ENCODE data around the gene ARMC7. TPM values are rescaled to one million over a fixed set of nuclear protein-coding genes. Genes with fewer than 3 reads are reported as not detected.

Gene ARMC7
- total RNA-seq, 1 donor from 2014 or later: 12.3 TPM

DNA sequence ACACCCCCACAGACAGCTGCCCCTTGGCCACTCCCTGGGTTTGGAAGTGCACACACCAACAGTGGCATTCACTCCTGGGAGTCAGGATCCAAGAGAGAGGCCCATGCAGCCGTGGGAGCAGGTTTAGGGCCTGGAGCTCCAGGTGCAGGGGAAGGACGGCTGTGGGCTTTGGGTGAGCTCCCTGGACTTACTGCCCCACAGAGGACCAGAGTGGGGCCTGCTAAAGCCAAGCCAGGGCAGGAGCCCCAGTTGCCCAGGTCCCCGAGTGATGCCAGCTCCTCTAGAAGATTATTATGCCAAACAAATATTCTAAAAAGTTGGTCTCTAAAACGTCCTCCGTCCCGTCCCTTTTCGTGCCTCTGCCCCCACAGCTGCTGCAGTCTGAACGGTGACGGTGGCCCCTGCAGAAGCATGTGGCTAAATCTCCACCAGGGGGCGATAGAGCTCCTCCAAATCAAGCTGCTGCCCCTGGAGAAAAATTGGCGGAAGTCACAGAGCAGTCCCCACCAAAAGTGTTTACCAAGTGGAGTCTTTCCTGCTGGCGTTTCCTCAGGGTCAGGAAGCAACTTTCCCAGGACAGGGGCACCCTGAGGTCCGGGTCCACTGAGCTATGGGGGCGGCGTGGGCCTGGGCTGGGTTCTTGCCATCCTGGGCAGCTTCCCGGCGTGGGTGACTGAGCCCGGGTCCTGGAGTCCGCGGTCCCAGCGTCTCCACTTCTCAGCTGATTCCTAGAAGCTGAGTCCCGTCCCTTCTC lies 4.2 kb downstream of the ARMC7 start:
- peak; percentile 42 for DNase-seq (ENCODE audit: low read depth)
- TF ChIP-seq, protein P1, sequence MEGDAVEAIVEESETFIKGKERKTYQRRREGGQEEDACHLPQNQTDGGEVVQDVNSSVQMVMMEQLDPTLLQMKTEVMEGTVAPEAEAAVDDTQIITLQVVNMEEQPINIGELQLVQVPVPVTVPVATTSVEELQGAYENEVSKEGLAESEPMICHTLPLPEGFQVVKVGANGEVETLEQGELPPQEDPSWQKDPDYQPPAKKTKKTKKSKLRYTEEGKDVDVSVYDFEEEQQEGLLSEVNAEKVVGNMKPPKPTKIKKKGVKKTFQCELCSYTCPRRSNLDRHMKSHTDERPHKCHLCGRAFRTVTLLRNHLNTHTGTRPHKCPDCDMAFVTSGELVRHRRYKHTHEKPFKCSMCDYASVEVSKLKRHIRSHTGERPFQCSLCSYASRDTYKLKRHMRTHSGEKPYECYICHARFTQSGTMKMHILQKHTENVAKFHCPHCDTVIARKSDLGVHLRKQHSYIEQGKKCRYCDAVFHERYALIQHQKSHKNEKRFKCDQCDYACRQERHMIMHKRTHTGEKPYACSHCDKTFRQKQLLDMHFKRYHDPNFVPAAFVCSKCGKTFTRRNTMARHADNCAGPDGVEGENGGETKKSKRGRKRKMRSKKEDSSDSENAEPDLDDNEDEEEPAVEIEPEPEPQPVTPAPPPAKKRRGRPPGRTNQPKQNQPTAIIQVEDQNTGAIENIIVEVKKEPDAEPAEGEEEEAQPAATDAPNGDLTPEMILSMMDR (conservative IDR thresholded peaks at IDR 0.05; ENCODE audit: low read depth, low read length): peak; percentile 96
- peak overlapping the region; percentile 55 for H3K4me3 ChIP-seq (ENCODE audit: low read depth, low read length)

DNA sequence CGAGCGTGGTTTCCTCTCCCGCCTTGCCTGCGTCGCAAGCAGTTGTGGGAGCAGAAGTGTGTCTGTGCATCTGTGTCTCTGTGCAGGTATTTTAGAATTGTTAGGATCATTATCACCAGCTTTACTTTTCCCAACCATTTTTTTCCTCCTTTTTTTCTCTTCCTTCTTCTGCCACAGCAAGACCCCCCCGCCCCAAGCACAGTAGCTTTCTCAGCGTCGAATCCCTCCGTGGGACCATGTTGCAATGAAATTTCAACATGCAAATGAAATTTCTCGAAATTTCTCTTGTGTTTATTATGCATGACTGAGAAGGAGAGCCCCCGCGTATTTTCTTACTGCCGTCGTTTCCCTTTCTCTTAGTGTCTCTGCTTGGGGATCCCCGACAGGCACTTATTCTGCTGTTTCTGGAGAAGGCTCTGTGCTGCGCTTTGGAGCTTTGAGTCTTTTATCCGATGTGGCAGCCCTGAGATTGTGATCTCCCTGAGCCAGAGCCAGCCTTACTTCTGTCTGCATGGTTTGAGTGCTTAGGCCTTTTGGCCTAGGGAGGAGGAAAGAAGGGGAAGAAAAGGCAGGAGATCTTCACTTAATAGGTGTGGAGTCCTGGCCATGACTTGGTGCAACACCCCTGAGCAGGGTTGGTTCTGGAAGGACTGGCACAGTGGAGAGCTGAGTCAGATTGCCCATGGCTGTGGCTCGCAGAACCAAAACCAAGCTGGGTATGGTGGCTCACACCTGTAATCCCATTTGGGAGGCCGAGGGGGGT lies 5.0 kb downstream of the ARMC7 start:
- peak overlapping the region; percentile 55 for H3K4me3 ChIP-seq (ENCODE audit: low read depth, low read length)
- DNase-seq (ENCODE audit: low read depth): no peak
- TF ChIP-seq, protein P1 (conservative IDR thresholded peaks at IDR 0.05; ENCODE audit: low read depth, low read length): no peak

DNA sequence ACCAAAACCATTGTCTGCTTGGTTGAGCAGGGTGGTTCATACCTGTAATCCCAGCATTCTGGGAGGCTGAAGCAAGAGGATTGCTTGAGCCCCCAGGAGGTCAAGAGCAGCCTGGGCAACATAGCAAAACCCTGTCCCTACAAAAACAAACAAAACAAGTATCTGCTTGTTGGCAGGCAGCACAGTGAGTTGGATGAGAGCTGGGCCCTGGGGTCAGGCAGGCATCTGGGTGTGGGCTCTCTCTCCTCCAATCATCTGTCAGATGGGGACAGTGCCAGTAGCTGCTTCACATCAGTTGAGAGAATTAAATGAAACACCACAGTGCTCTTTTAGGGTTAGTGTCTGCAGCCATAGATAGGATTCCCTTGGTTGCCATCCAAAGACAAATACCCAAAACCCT lies 5.8 kb downstream of the ARMC7 start:
- no peak for DNase-seq (ENCODE audit: low read depth)
- TF ChIP-seq, protein P1 (conservative IDR thresholded peaks at IDR 0.05; ENCODE audit: low read depth, low read length): no peak
- H3K4me3 ChIP-seq (ENCODE audit: low read depth, low read length): no peak overlapping the region

DNA sequence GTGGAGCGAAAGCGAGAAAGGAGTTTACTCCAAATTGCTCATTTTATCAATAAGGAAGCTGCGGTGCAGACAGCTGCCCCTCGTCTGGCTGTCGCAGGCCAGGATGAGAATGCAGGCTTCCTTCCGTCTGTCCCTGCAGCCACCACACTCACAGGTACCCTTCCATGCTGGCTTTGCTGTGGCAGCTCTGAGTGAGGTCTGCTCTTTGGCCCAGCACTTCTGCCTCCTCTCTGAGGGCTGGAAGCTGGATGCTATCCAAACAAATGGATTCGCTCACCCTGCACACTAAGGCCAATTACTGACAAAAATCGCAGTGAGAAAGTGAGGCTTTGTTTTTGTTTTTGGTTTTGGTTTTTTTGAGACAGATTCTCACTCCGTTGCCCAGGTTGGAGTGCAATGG lies 7.0 kb downstream of the ARMC7 start:
- TF ChIP-seq, protein P1 (conservative IDR thresholded peaks at IDR 0.05; ENCODE audit: low read depth, low read length): no peak
- H3K4me3 ChIP-seq (ENCODE audit: low read depth, low read length): no peak overlapping the region
- no peak for DNase-seq (ENCODE audit: low read depth)

DNA sequence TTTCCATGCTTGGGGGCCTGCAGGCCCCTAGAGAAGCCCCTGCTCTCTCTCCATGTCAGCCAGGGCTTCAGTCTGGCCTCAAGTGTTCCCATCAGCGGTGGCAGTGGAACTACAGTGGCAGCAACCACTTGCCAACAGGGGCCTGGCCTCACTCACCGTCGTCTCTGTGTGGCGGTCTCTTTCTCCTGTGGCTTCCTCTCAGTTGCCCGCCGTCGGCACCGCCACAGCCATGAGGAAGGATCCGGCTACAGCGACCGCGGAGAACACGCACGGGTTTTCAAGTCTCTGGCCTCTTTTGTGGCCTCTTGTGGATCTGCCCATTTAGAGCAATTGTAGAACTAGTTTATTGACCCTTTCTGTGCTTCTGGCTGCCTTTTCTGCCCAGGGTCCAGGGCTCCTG lies 8.5 kb downstream of the ARMC7 start:
- DNase-seq (ENCODE audit: low read depth): no peak
- no peak overlapping the region for H3K4me3 ChIP-seq (ENCODE audit: low read depth, low read length)
- TF ChIP-seq, protein P1 (conservative IDR thresholded peaks at IDR 0.05; ENCODE audit: low read depth, low read length): no peak

DNA sequence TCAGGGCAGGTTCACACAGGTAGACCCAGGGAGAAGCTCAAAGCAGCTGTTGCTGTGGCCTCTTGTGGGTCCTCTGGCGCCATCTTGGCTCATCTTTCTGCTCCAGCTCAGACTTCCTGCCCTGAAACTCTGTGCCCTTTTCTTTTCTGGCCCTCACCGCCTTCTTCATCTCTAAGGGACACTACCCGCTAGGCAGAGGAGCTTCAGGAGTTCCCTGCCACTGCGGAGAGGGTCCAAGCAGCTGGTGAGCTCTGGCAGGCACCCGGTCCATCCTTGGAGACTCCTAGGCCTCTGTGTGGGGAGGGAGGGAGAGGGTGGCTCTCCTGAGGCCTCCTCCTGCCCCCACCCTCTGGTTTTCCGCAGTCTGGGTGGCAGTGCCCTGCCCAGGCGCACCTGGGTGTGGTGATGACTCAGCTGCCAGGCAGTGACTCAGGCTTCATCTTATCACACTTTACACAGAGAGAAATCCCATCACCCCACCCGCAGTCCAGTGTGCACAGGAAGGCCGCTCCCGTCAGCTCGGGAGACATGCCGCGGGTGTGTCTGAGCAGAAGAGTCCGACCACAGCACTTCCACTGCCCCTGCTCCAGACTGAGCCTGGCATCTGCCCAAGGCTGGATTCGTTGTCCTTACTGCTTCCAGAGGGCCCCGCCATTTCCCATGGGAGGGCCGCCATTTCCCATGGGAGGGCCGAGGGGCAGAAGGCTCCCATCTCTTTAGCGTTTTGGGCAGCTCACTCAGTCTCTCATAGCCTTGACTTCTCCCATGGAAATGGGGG lies 14.5 kb downstream of the ARMC7 start:
- DNase-seq (ENCODE audit: low read depth): no peak
- TF ChIP-seq, protein P1 (conservative IDR thresholded peaks at IDR 0.05; ENCODE audit: low read depth, low read length): no peak
- H3K4me3 ChIP-seq (ENCODE audit: low read depth, low read length): no peak overlapping the region

Data from epithelial cell of proximal tubule (primary cell).